ENCODE measurements around the gene NTSR1.

- no peak for TF ChIP-seq EZH2 (IDR thresholded peaks at IDR 0.05; ENCODE audit: insufficient read depth, poor library complexity, severe bottlenecking)
- TF ChIP-seq EZH2phosphoT487 (IDR thresholded peaks at IDR 0.05; ENCODE audit: insufficient read depth, low read depth), result no peak
These were observed 62.9 kb downstream of the NTSR1 start for GRCh38 chr20:62771396-62772102.
